ENCODE measurements around the gene GLB1L.

DNA sequence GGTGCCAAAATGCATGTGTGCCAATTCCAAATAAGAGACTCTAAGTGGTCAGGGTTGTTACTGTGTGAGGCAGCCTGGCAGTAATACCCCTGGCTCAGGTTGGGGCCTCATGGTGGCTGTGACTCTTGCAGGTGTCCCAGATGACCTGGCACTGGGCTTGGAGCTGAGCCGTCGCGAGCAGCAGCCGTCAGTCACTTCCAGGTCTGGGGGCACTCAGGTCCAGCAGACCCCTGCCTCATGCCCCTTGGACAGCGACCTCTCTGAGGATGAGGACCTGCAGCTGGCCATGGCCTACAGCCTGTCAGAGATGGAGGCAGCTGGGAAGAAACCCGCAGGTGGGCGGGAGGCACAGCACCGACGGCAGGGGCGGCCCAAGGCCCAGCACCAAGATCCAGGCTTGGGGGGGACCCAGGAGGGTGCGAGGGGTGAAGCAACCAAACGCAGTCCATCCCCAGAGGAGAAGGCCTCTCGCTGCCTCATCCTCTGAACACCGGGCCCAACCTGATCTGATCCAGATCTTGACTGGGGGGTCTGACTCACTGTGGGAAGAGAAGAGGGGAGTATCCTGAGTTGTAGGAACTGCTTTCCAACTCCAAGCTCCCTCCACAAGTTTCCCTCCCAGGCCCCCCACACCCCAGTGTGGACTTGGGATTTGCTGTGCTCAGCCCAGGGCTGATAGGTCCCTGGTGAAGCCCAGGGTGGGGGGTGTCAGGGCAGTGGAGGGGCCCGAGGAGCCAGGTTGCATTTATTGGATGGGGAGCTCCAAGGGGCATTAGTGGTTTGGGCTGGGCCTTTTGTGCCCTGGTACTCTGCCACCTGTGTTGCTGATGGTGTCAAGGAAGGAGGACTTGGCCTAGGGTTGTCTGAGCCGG, 39.5 kb upstream of the GLB1L start:
- TF ChIP-seq, protein P1, sequence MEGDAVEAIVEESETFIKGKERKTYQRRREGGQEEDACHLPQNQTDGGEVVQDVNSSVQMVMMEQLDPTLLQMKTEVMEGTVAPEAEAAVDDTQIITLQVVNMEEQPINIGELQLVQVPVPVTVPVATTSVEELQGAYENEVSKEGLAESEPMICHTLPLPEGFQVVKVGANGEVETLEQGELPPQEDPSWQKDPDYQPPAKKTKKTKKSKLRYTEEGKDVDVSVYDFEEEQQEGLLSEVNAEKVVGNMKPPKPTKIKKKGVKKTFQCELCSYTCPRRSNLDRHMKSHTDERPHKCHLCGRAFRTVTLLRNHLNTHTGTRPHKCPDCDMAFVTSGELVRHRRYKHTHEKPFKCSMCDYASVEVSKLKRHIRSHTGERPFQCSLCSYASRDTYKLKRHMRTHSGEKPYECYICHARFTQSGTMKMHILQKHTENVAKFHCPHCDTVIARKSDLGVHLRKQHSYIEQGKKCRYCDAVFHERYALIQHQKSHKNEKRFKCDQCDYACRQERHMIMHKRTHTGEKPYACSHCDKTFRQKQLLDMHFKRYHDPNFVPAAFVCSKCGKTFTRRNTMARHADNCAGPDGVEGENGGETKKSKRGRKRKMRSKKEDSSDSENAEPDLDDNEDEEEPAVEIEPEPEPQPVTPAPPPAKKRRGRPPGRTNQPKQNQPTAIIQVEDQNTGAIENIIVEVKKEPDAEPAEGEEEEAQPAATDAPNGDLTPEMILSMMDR (IDR thresholded peaks at IDR 0.05): no peak
- TF ChIP-seq EZH2 (IDR thresholded peaks at IDR 0.05) (no peak), EZH2phosphoT487 (IDR thresholded peaks at IDR 0.05) (no peak)
